SK-MEL-5 (cell line): ENCODE results near the gene RANBP9. TPM values are rescaled to one million over a fixed set of nuclear protein-coding genes. Genes with fewer than 3 reads are reported as not detected.

ENCODE experiments used
- DNase-seq: peaks from one replicate; pipeline ENCODE4 v3.0.0-alpha.2; 2016; ENCODE audit warnings: low read depth, low spot score
- in situ Hi-C: cut with HindIII; loops from 2 replicates; pipeline ENCODE4 v1.10.0; 2016; ENCODE audit warnings: low sequenced_read_pairs, high pct_unique_total_duplicates, low pct_unique_long_range_greater_than_20kb
- total RNA-seq: library from RNA; depleted of rRNA; stranded (reverse); fragments of >200 nt; shearing (Covaris generic); gene quantifications from 2 replicates; pipeline ENCODE4 v1.2.3, GENCODE V29; 2014

RANBP9 gene
- total RNA-seq, 1 experiment from 2014 or later: 30.7 TPM

- no peak for DNase-seq
- in situ Hi-C loops: no loop called here
Measured at GRCh38 chr6:13716225-13716954, 4.8 kb upstream of the RANBP9 start.

DNA sequence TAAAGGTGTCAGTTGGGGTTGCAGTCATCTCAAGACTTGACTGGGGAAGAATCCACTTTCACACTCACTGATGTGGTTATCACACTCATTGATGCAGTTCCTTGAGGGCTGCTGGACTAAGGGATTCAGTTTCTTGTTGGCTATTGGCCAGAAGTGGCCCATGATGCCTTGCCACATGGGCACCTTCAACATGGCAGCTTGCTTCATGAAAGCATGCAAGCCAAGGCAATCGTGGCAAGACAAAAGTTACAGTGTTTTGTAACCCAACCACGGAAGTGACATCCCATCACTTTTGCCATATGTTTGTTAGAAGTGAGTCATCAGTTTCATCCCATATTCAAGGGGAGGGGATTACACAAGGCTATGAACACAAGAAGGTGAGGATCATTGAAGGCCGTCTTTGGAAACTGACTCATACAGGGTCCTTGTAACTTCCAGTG lies 3.8 kb upstream of the RANBP9 start:
- DNase-seq: peak; percentile 46
- in situ Hi-C loops: no loop called here

- DNase-seq: no peak
- in situ Hi-C loops: no loop called here
Measured at GRCh38 chr6:13712599-13712898, 914 bp upstream of the RANBP9 start.

GRCh38 chr6:13711324-13711732 lies 307 bp downstream of the RANBP9 start:
- in situ Hi-C loops: no loop called here
- no peak for DNase-seq

DNA sequence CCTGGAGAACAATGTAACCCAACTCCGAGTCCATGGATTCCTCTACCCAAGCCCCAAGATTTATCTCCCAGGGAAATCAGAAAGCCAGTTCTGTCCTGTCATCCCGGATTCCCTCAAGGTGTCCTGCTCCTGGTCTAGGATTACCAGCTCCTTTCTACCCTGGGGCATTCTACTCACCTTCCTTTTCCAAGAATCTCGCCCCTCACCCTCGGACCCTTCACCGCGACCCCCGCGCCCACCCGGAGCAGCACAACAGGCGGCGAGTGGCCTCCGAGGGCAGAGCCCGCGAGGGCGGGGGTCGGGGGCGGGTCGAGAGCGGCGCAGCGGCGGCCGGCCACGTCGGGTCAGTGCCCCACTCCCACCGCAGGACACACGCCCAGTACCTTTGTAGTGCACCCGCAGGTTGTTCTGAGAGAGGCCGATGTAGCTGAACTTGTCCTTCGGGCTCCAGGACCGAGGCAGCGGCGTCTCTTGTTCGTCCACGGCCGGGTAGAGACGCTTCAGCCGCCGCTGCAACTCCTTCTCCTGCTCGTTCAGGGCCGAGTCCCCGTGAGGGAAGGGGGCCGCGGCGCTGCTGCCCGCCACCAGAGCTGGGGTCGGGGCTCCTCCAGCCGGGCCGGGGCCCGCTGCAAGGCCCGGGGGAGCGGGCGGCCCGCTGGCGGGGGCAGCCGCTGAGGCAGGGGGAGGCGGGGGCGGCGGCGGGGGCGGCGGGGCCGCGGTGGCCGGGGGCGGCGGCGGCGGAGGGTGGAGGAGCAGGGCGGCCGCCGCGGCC lies 897 bp downstream of the RANBP9 start:
- peak; percentile 40 for DNase-seq
- in situ Hi-C loops: no loop called here

DNA sequence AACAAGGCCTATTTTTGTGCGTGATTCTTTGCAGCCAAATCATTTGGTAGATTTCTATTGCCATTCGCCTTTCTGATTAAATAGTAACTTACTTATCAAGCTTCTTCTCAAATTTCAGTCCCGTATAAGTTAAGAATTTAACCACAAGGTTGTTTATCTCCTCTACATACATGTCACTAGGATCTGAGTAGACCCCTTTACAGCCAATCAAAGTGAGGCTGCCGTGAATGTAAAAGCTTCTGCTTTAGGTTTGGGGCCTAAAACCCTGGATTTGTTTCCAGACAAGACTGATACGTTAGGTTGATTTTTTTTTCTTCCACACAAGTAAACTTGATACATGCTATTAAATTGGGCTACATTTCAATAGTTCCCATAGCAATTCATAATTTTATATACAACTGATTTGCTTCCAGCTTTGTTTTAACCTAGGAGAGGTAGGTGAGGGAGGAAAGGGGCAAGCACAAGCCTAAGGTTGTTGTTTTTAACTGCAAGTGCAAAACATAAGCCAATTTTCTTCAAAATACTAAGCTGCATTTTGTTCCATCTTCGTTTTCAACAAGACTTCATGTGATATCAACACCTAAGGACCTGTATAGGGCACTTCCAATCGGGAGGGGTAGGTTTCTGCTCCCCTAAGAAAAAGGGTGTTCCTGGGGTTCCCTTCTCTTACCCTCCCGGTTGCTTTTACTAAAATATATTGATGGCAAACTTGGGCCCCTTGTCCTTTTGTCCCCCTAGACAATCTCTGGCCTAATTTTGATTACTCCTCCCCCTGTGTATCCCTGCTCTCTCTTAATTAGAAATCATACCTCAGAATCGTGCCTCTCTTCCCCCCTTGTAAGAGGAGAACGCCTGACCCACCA lies 1.7 kb downstream of the RANBP9 start:
- in situ Hi-C loops: no loop called here
- peak; percentile 50 for DNase-seq

DNA sequence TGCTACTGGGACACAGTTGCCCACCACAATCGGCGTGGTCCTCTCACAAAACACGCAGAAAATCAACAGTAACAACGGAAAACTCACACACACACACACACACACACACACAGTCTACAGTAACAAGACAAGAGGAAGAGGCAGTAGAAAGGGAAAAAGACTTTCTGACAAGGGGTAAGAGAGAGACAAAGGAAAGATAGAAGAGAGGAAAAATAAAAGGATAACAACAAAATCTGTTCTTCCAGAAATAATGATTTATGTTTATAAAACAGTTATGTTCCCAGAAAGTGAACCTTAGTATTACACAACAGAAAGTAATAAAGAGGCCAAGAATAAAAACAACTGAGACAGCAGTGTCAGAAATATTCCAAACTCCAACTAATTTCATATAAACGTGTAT lies 2.9 kb downstream of the RANBP9 start:
- in situ Hi-C loops: no loop called here
- DNase-seq: peak; percentile 15

DNA sequence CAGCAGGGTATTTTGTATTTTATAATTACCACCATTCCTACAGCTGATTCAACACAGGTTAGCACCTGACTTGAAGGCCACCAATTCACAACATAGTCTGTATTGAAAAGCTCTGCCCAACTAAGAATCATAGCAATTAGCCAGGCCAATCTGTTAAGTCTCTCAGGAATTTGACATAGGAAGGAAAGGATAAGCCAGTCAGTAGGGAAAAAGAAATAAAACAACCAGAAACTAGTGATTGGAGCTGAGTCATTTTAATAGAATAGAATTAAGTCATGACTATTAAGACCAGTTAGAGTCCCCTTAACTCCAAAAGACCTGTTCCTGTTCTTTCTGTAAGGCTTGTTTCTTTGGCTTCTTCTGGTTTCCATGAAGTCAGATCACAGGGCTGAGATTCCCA lies 8.1 kb downstream of the RANBP9 start:
- in situ Hi-C loops: no loop called here
- DNase-seq: no peak

GRCh38 chr6:13702809-13703302 lies 8.8 kb downstream of the RANBP9 start:
- in situ Hi-C loops: no loop called here
- DNase-seq: no peak

- DNase-seq: no peak
- in situ Hi-C loops: no loop called here
Measured at GRCh38 chr6:13700232-13700631, 11.4 kb downstream of the RANBP9 start.

DNA sequence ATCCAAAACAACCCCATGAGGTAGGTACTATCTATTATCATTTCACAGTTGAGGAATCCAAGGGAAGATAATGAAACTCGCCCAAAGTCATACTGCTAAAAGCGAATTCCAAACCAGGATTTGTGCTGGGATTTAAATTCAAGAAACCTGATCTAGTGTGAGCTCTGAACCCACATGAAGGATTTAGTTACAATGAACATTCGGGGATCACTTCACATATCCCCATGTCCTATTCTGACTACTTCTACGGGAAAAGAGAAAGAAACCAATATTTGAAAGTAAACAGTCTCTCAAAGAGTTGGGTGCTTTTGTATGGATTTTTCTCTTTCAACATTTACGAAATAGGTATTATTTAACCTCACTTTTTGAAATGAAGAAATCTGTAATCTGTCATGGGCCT lies 12.9 kb downstream of the RANBP9 start:
- in situ Hi-C loops: no loop called here
- DNase-seq: no peak

DNA sequence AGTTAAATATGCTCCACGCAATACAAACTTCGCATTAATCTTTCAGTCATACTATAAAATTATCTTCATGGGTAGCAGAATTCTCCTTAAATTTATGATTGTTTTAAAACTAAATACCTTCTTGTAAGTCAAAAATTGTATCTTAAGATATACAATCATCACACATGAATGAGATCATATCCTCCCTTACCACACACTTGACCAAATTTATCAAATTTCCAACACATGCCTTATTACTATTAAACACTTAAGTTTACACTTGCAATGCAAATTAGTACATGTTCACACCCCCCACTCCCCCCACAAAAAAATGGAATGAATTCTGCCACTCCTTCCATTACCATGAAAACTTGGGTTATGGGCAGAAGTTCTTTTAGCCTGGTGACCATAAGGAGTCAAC lies 13.8 kb downstream of the RANBP9 start:
- no peak for DNase-seq
- in situ Hi-C loops: no loop called here

GRCh38 chr6:13696226-13696625 lies 15.4 kb downstream of the RANBP9 start:
- DNase-seq: no peak
- in situ Hi-C loops: no loop called here

DNA sequence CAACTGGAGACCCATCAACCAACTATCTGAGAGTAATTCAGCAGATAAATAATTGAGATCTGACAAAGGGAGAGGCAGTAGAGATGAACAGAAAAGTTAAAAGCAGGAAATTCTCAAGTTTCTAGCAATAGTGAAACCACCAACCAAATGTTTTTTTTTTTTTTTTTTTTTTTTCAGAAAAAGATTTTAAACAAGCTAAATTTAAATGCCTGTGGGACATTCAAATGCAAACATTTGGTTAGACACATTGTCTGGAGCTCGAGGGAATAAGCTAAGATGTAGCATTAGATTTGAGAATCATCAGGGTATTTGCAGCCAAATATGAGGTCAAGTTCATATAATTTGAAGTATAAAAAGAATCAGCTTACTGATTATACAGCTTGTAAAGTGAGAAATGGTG lies 16.4 kb downstream of the RANBP9 start:
- in situ Hi-C loops: no loop called here
- DNase-seq: no peak

DNA sequence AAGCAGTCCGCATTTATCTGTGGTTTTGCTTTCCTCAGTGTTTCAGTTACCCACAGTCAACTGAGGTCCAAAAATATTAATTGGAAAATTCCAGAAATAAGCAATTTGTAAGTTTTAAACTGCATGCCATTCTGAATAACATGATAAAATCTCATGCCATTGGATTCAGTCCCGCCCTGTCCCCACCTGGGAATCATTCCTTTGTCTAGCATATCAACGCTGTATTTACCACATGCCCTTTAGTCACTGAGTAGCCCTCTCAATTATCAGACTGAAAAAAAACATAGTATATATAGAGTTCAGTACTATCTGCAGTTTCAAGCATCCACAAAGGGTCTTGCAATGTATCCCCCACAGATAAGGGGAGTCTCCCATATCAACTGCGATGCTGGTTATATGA lies 17.1 kb downstream of the RANBP9 start:
- no peak for DNase-seq
- in situ Hi-C loops: no loop called here

GRCh38 chr6:13689511-13690256 lies 22.0 kb downstream of the RANBP9 start:
- in situ Hi-C loops: no loop called here

GRCh38 chr6:13688692-13689196 lies 22.9 kb downstream of the RANBP9 start:
- in situ Hi-C loops: no loop called here
- no peak for DNase-seq

More at GRCh38 chr6:13689511-13690256, 22.0 kb downstream of the RANBP9 start:
- no peak for DNase-seq
